OCI-LY7 (cell line): ENCODE measurements around the gene RREB1. TPM values are rescaled to one million over a fixed set of nuclear protein-coding genes. Genes with fewer than 3 reads are reported as not detected.

Experiments
- BruUV-seq: library from RNA; stranded (reverse); fragments of 400-500 nt; replicated peaks from 2 replicates; lab custom pipeline; 2021; lab: Mats Ljungman, UMichigan
- CTCF ChIA-PET: fragments of 300-600 bp; sonication (Branson Sonifier 250); formaldehyde crosslinking; loops from one replicate; lab custom pipeline; 2022; ENCODE audit warnings: antibody characterized with exemption; ENCODE audit not compliant: unreplicated experiment; lab: Charles Lee
- POLR2A ChIA-PET: fragments of 300-600 bp; sonication (Branson Sonifier 250); formaldehyde crosslinking; loops from one replicate; lab custom pipeline; 2022; ENCODE audit warnings: antibody characterized with exemption; lab: Charles Lee
- DNase-seq: peaks from one replicate; pipeline ENCODE4 v3.0.0-alpha.2; 2015; ENCODE audit warnings: low spot score
- H2AFZ ChIP-seq: fragments of 200-600 bp; sonication (generic), shearing (Covaris generic); 2 replicates; pipeline ENCODE4 v1.6.1; 2014; ENCODE audit warnings: mild to moderate bottlenecking, antibody characterized with exemption, low read length, moderate library complexity
- H3K27ac ChIP-seq: fragments of 200-600 bp; sonication (generic); 2 replicates; pipeline ENCODE4 v1.5.1; 2014; ENCODE audit warnings: mixed run types, low read depth, mild to moderate bottlenecking, moderate library complexity, low read length, inconsistent platforms; ENCODE audit not compliant: poor library complexity, severe bottlenecking
- H3K36me3 ChIP-seq: fragments of 200-600 bp; sonication (generic); 2 replicates; pipeline ENCODE4 v1.6.1; 2014; ENCODE audit warnings: mild to moderate bottlenecking, antibody characterized with exemption, low read length, moderate library complexity, mixed read lengths; ENCODE audit not compliant: insufficient read depth
- H3K4me1 ChIP-seq: fragments of 200-600 bp; sonication (generic); 2 replicates; pipeline ENCODE4 v1.5.1; 2014; ENCODE audit warnings: mild to moderate bottlenecking, low read length; ENCODE audit not compliant: insufficient read depth, poor library complexity, severe bottlenecking
- H3K4me2 ChIP-seq: fragments of 200-600 bp; sonication (generic); 2 replicates; pipeline ENCODE4 v1.6.1; 2014; ENCODE audit warnings: mild to moderate bottlenecking, low read length
- H3K4me3 ChIP-seq: fragments of 200-600 bp; sonication (generic); 2 replicates; pipeline ENCODE4 v1.5.1; 2014; ENCODE audit warnings: mild to moderate bottlenecking, low read depth, low read length; ENCODE audit not compliant: poor library complexity, severe bottlenecking
- H3K79me2 ChIP-seq: fragments of 200-600 bp; sonication (generic); 2 replicates; pipeline ENCODE4 v1.6.1; 2016; ENCODE audit warnings: low read depth, mild to moderate bottlenecking, low read length, moderate library complexity, mixed read lengths; ENCODE audit not compliant: insufficient read depth
- H3K9me2 ChIP-seq: fragments of 200-600 bp; sonication (generic); 2 replicates; pipeline ENCODE4 v1.6.1; 2016; ENCODE audit warnings: mild to moderate bottlenecking, low read length, mixed read lengths; ENCODE audit not compliant: insufficient read depth
- H3K9me3 ChIP-seq: fragments of 200-600 bp; sonication (generic); 2 replicates; pipeline ENCODE4 v1.6.1; 2014; ENCODE audit warnings: mild to moderate bottlenecking, mixed run types, low read length, mixed read lengths
- H4K20me1 ChIP-seq: fragments of 200-600 bp; sonication (generic); 2 replicates; pipeline ENCODE4 v1.6.1; 2014; ENCODE audit warnings: mild to moderate bottlenecking, antibody characterized with exemption, low read length, moderate library complexity, mixed read lengths; ENCODE audit not compliant: insufficient read depth
- CTCF ChIP-seq: fragments of 200-600 bp; sonication (generic); conservative IDR thresholded peaks from 2 replicates; pipeline ENCODE4 v1.5.1; 2014; ENCODE audit warnings: mild to moderate bottlenecking, antibody characterized with exemption, low read length, moderate library complexity, mixed read lengths
- EZH2phosphoT487 ChIP-seq: fragments of 200-600 bp; sonication (generic); IDR thresholded peaks from 2 replicates; pipeline ENCODE4 v1.6.1; 2018; ENCODE audit warnings: low read depth, borderline replicate concordance, mild to moderate bottlenecking, mixed run types, antibody characterized with exemption, low read length, moderate library complexity, mixed read lengths
- intact Hi-C: fragments of 100-400 bp; cut with micrococcal nuclease; formaldehyde crosslinking; loops from one replicate; pipeline ENCODE4 v1.10.0; 2022; ENCODE audit not compliant: unreplicated experiment
- total RNA-seq, 2 experiments: library from RNA; depleted of rRNA in 1 of 2; stranded (reverse); fragments of >200 nt in 1 of 2; shearing (Covaris generic) in 1 of 2; gene quantifications; 2 replicates each; pipeline ENCODE4 v1.2.3, GENCODE V29; 2014 to 2022

RREB1 gene
- total RNA-seq, 2 experiments from 2014 or later = 4.4 to 7.1 TPM

DNA sequence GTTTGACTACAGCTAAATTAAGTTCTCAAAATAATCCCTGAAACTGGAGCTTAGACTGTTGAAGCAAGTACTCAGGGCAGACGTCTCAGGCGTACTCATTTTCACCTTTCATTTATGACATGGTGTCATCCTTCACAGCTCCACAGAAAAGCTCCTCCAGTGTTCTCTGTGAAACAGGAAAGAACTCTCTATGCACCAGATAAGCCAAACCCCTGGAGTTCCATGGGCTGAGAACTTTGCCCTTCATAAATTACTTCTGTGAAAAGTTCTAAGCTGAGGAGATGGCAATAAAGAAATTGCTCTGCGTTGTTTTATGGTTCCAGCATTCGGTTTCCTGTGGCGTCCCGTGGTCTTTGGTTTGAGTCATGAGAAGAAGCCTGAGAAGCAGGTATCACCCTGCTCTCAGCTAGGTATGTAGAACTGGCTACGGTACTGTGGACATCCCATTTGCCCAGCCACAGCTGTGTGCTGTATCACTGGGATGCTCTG is 20.2 kb upstream of the RREB1 start:
- Histone ChIP-seq H2AFZ (no peak overlapping the region), H3K36me3 (no peaks in the 10 kb centered on the region), H3K4me2 (no peak overlapping the region), H4K20me1 (no peaks in the 10 kb centered on the region), H3K79me2 (no peaks in the 10 kb centered on the region), H3K4me1 (no peaks in the 10 kb centered on the region), H3K27ac (no peak overlapping the region), H3K9me2 (no peaks in the 10 kb centered on the region), H3K9me3 (no peaks in the 10 kb centered on the region), H3K4me3 (no peak overlapping the region)
- intact Hi-C loops = no loop called here
- POLR2A ChIA-PET = interaction anchor here (0.6 to 1.4 kb wide), 3 partner anchors 8 to 40 kb away, joined by 3 to 5 read pairs (median 4); no protein-coding TSS in a partner anchor
- TF ChIP-seq EZH2phosphoT487 (no peak), CTCF (no peak)
- no peak for DNase-seq
- BruUV-seq = no TSS peak
- CTCF ChIA-PET = no interaction called here

- no peak overlapping the region for H3K4me2 ChIP-seq
- H4K20me1 ChIP-seq = no peaks in the 10 kb centered on the region
- BruUV-seq = no TSS peak
- intact Hi-C loops = no loop called here
- ChIA-PET CTCF (no interaction called here), POLR2A (interaction anchor here (0.6 kb wide), 1 partner anchor 277 kb away, joined by 3 read pairs; no protein-coding TSS in a partner anchor)
- H3K4me3 ChIP-seq = no peak overlapping the region
- no peaks in the 10 kb centered on the region for H3K9me2 ChIP-seq
- H3K79me2 ChIP-seq = no peaks in the 10 kb centered on the region
- H3K36me3 ChIP-seq = no peaks in the 10 kb centered on the region
- H3K4me1 ChIP-seq = no peaks in the 10 kb centered on the region
- DNase-seq = no peak
- no peak overlapping the region for H2AFZ ChIP-seq
- no peaks in the 10 kb centered on the region for H3K9me3 ChIP-seq
- H3K27ac ChIP-seq = no peak overlapping the region
- TF ChIP-seq EZH2phosphoT487 (no peak), CTCF (no peak)
Observed at GRCh38 chr6:7088076-7088742, 19.6 kb upstream of the RREB1 start.

DNA sequence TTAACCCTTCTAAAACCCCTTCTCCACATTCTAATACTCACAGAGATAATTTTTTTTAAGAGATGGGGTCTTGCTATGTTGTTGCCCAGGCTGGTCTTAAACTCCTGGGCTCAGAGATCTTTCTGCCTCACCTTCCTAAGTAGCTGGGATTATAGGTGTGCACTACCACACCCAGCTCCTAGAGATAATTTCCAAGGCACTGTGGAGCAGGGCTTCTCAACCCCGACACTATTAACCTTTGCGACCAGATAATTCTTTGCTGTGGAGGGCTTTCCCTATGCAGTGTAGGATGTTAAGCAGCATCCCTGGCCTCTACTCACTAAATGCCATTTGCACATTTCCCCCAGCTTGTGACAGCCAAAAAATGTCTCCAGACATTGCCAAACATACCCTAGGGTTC is 8.8 kb upstream of the RREB1 start:
- Histone ChIP-seq H3K4me2 (no peak overlapping the region), H3K36me3 (no peaks in the 10 kb centered on the region), H2AFZ (no peak overlapping the region), H4K20me1 (no peaks in the 10 kb centered on the region), H3K9me3 (no peaks in the 10 kb centered on the region), H3K27ac (no peak overlapping the region), H3K4me1 (peaks cover 11% of the 10 kb centered on the region), H3K79me2 (no peaks in the 10 kb centered on the region), H3K4me3 (no peak overlapping the region), H3K9me2 (no peaks in the 10 kb centered on the region)
- intact Hi-C loops = no loop called here
- ChIA-PET POLR2A (no interaction called here), CTCF (no interaction called here)
- no TSS peak for BruUV-seq
- no peak for DNase-seq
- no peak for TF ChIP-seq CTCF
- TF ChIP-seq EZH2phosphoT487 = no peak
